B cell (primary cell): ENCODE results near the gene ARMC10.

Experiments used
- EZH2 ChIP-seq: IDR thresholded peaks from 2 replicates; pipeline ENCODE4 v1.6.1; 2012; ENCODE audit warnings: borderline replicate concordance, low read depth, mild to moderate bottlenecking, moderate library complexity, low read length; ENCODE audit not compliant: insufficient read depth, poor library complexity, severe bottlenecking
- TF ChIP-seq, protein P1 (sequence below): fragments of 200-600 bp; IDR thresholded peaks from one replicate; pipeline ENCODE4 v1.8.0; 2022; ENCODE audit warnings: antibody characterized with exemption, mild to moderate bottlenecking

GRCh38 chr7:103140685-103141084 lies 65.7 kb downstream of the ARMC10 start:
- TF ChIP-seq, protein P1, sequence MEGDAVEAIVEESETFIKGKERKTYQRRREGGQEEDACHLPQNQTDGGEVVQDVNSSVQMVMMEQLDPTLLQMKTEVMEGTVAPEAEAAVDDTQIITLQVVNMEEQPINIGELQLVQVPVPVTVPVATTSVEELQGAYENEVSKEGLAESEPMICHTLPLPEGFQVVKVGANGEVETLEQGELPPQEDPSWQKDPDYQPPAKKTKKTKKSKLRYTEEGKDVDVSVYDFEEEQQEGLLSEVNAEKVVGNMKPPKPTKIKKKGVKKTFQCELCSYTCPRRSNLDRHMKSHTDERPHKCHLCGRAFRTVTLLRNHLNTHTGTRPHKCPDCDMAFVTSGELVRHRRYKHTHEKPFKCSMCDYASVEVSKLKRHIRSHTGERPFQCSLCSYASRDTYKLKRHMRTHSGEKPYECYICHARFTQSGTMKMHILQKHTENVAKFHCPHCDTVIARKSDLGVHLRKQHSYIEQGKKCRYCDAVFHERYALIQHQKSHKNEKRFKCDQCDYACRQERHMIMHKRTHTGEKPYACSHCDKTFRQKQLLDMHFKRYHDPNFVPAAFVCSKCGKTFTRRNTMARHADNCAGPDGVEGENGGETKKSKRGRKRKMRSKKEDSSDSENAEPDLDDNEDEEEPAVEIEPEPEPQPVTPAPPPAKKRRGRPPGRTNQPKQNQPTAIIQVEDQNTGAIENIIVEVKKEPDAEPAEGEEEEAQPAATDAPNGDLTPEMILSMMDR: no peak
- TF ChIP-seq EZH2: no peak
